GM15510 (cell line): ENCODE data around the gene MRPL49.
A peak's percentile ranks its signal among the peaks of the same experiment; 100 is the strongest.

Experiments used
- POLR2A ChIP-seq: IDR thresholded peaks from 3 replicates; pipeline ENCODE4 v1.6.1; 2011; ENCODE audit warnings: borderline replicate concordance; ENCODE audit not compliant: insufficient read length; ENCODE audit errors: extremely low read depth

Gene MRPL49

GRCh38 chr11:65125197-65126056 is 3.3 kb downstream of the MRPL49 start:
- no peak for TF ChIP-seq POLR2A

GRCh38 chr11:65126624-65127274 is 4.6 kb downstream of the MRPL49 start:
- TF ChIP-seq POLR2A = peak; percentile 40

- TF ChIP-seq POLR2A = no peak
Measured at GRCh38 chr11:65127473-65128181, 5.5 kb downstream of the MRPL49 start.

- TF ChIP-seq POLR2A = no peak
Measured at GRCh38 chr11:65128182-65129145, 6.3 kb downstream of the MRPL49 start.

- no peak for TF ChIP-seq POLR2A
Measured at GRCh38 chr11:65129649-65130441, 7.7 kb downstream of the MRPL49 start.

- no peak for TF ChIP-seq POLR2A
Measured at GRCh38 chr11:65130631-65131416, 8.7 kb downstream of the MRPL49 start.

- no peak for TF ChIP-seq POLR2A
Measured at GRCh38 chr11:65131417-65131776, 9.3 kb downstream of the MRPL49 start.

GRCh38 chr11:65131895-65132237 is 9.7 kb downstream of the MRPL49 start:
- TF ChIP-seq POLR2A = no peak

- TF ChIP-seq POLR2A = peak; percentile 74
Measured at GRCh38 chr11:65132238-65132987, 10.3 kb downstream of the MRPL49 start.

- TF ChIP-seq POLR2A = peak; percentile 44
Measured at GRCh38 chr11:65132988-65133700, 11.0 kb downstream of the MRPL49 start.

GRCh38 chr11:65133724-65134123 is 11.6 kb downstream of the MRPL49 start:
- no peak for TF ChIP-seq POLR2A

GRCh38 chr11:65134240-65134951 is 12.3 kb downstream of the MRPL49 start, which contains the start of gene SYVN1:
TSS of gene SYVN1 (minus strand) at chr11:65134519. CDS start at chr11:65133601, 918 bp downstream.
- TF ChIP-seq POLR2A = peak; percentile 86
